HUES64 (cell line): ENCODE measurements around the gene SYT8.

Experiments
- H3K27ac ChIP-seq: 2 replicates; pipeline ENCODE4 v1.7.0; 2013; ENCODE audit warnings: low read depth, low read length, inconsistent platforms
- H3K27me3 ChIP-seq: 2 replicates; pipeline ENCODE4 v1.6.1; 2013; ENCODE audit warnings: mild to moderate bottlenecking, low read length; ENCODE audit not compliant: insufficient read depth
- H3K36me3 ChIP-seq: 2 replicates; pipeline ENCODE4 v1.6.1; 2013; ENCODE audit warnings: mild to moderate bottlenecking, low read length; ENCODE audit not compliant: insufficient read depth
- H3K4me1 ChIP-seq: 2 replicates; pipeline ENCODE4 v1.6.1; 2013; ENCODE audit warnings: mild to moderate bottlenecking, low read length, moderate library complexity; ENCODE audit not compliant: insufficient read depth
- H3K4me3 ChIP-seq: 2 replicates; pipeline ENCODE4 v1.5.1; 2013; ENCODE audit warnings: mild to moderate bottlenecking, low read length, moderate library complexity
- H3K9ac ChIP-seq: 2 replicates; pipeline ENCODE4 v1.6.1; 2013; ENCODE audit warnings: mild to moderate bottlenecking, low read depth, low read length
- H3K9me3 ChIP-seq: 2 replicates; pipeline ENCODE4 v1.6.1; 2013; ENCODE audit warnings: low read depth, low read length; ENCODE audit not compliant: insufficient read depth
- WGBS: fragments of 150-250, 120-280 bp; methylation state at CpG from one replicate; pipeline ENCODE4 v1.1.7; 2013; ENCODE audit warnings: missing lambda C conversion rate; 5-methylcytosine and 5-hydroxymethylcytosine counted together

The SYT8 gene

GRCh38 chr11:1864831-1865665, 30.3 kb downstream of the SYT8 start:
- H3K9ac ChIP-seq: no peak overlapping the region
- H3K27ac ChIP-seq: no peak overlapping the region
- H3K9me3 ChIP-seq: no peaks in the 10 kb centered on the region
- no peaks in the 10 kb centered on the region; the same call in 1 of the 2 replicates for H3K27me3 ChIP-seq
- H3K36me3 ChIP-seq: no peaks in the 10 kb centered on the region
- no peaks in the 10 kb centered on the region for H3K4me1 ChIP-seq
- no peak overlapping the region for H3K4me3 ChIP-seq
- WGBS: 91% methylated on average over 30 of the region's 30 CpGs

- Histone ChIP-seq H3K9me3 (no peaks in the 10 kb centered on the region), H3K27ac (no peak overlapping the region), H3K36me3 (no peaks in the 10 kb centered on the region), H3K4me1 (no peaks in the 10 kb centered on the region), H3K9ac (no peak overlapping the region), H3K27me3 (no peaks in the 10 kb centered on the region; the same call in 1 of the 2 replicates), H3K4me3 (no peak overlapping the region)
- 94% methylated on average over 8 of the region's 8 CpGs for WGBS
Observed at GRCh38 chr11:1866226-1866625, 31.4 kb downstream of the SYT8 start.

- Histone ChIP-seq H3K27me3 (no peaks in the 10 kb centered on the region; the same call in 1 of the 2 replicates), H3K36me3 (no peaks in the 10 kb centered on the region), H3K4me3 (no peak overlapping the region), H3K27ac (no peak overlapping the region), H3K9me3 (no peaks in the 10 kb centered on the region), H3K9ac (no peak overlapping the region), H3K4me1 (no peaks in the 10 kb centered on the region)
- WGBS: 90% methylated on average over 15 of the region's 15 CpGs
Observed at GRCh38 chr11:1866776-1867175, 32.0 kb downstream of the SYT8 start.

- 85% methylated on average over 8 of the region's 8 CpGs for WGBS
- H3K27me3 ChIP-seq: no peaks in the 10 kb centered on the region; the same call in 1 of the 2 replicates
- no peak overlapping the region for H3K9ac ChIP-seq
- no peaks in the 10 kb centered on the region for H3K4me1 ChIP-seq
- H3K27ac ChIP-seq: no peak overlapping the region
- no peaks in the 10 kb centered on the region for H3K36me3 ChIP-seq
- H3K4me3 ChIP-seq: no peak overlapping the region
- H3K9me3 ChIP-seq: no peaks in the 10 kb centered on the region
Observed at GRCh38 chr11:1867381-1867780, 32.6 kb downstream of the SYT8 start.

- Histone ChIP-seq H3K4me1 (no peaks in the 10 kb centered on the region), H3K27me3 (no peaks in the 10 kb centered on the region; the same call in 1 of the 2 replicates), H3K9ac (no peak overlapping the region), H3K4me3 (no peak overlapping the region), H3K9me3 (no peaks in the 10 kb centered on the region), H3K36me3 (no peaks in the 10 kb centered on the region), H3K27ac (no peak overlapping the region)
- 92% methylated on average over 14 of the region's 14 CpGs for WGBS
Observed at GRCh38 chr11:1868056-1868635, 33.4 kb downstream of the SYT8 start.

- Histone ChIP-seq H3K36me3 (no peaks in the 10 kb centered on the region), H3K9ac (no peak overlapping the region), H3K27ac (no peak overlapping the region), H3K4me3 (no peak overlapping the region), H3K27me3 (no peaks in the 10 kb centered on the region; the same call in 1 of the 2 replicates), H3K4me1 (no peaks in the 10 kb centered on the region), H3K9me3 (no peaks in the 10 kb centered on the region)
- 92% methylated on average over 25 of the region's 25 CpGs for WGBS
Observed at GRCh38 chr11:1868636-1869291, 34.0 kb downstream of the SYT8 start.

- Histone ChIP-seq H3K27ac (no peak overlapping the region), H3K27me3 (no peaks in the 10 kb centered on the region; the same call in 1 of the 2 replicates), H3K4me3 (no peak overlapping the region), H3K9me3 (no peaks in the 10 kb centered on the region), H3K9ac (no peak overlapping the region), H3K4me1 (no peaks in the 10 kb centered on the region), H3K36me3 (no peaks in the 10 kb centered on the region)
- WGBS: 84% methylated on average over 32 of the region's 34 CpGs
Observed at GRCh38 chr11:1869427-1870325, 34.9 kb downstream of the SYT8 start.

- no peaks in the 10 kb centered on the region; the same call in 1 of the 2 replicates for H3K27me3 ChIP-seq
- H3K27ac ChIP-seq: no peak overlapping the region
- H3K4me1 ChIP-seq: no peaks in the 10 kb centered on the region
- no peaks in the 10 kb centered on the region for H3K9me3 ChIP-seq
- 89% methylated on average over 12 of the region's 12 CpGs for WGBS
- no peak overlapping the region for H3K4me3 ChIP-seq
- no peak overlapping the region for H3K9ac ChIP-seq
- H3K36me3 ChIP-seq: no peaks in the 10 kb centered on the region
Observed at GRCh38 chr11:1870326-1870696, 35.5 kb downstream of the SYT8 start.

- no peak overlapping the region for H3K27ac ChIP-seq
- no peaks in the 10 kb centered on the region for H3K4me1 ChIP-seq
- H3K27me3 ChIP-seq: no peaks in the 10 kb centered on the region; the same call in 1 of the 2 replicates
- H3K9me3 ChIP-seq: no peaks in the 10 kb centered on the region
- WGBS: 68% methylated on average over 50 of the region's 50 CpGs
- H3K9ac ChIP-seq: no peak overlapping the region
- no peaks in the 10 kb centered on the region for H3K36me3 ChIP-seq
- no peak overlapping the region for H3K4me3 ChIP-seq
Observed at GRCh38 chr11:1870721-1871466, 36.1 kb downstream of the SYT8 start.

- no peaks in the 10 kb centered on the region for H3K36me3 ChIP-seq
- H3K27me3 ChIP-seq: no peaks in the 10 kb centered on the region
- H3K4me1 ChIP-seq: no peaks in the 10 kb centered on the region
- H3K9me3 ChIP-seq: no peaks in the 10 kb centered on the region
- no peak overlapping the region for H3K9ac ChIP-seq
- no peak overlapping the region for H3K4me3 ChIP-seq
- H3K27ac ChIP-seq: no peak overlapping the region
- 88% methylated on average over 15 of the region's 15 CpGs for WGBS
Observed at GRCh38 chr11:1871531-1871930, 36.7 kb downstream of the SYT8 start.
